Panc1 (cell line): ENCODE measurements around the gene IGF2BP1. TPM values are rescaled to one million over a fixed set of nuclear protein-coding genes. Genes with fewer than 3 reads are reported as not detected.

Experiments used
- ATAC-seq: fragments of 200-7000 bp; cut with Tn5 transposase; 2 replicates; pipeline ENCODE4 v1.9.1; 2020; ENCODE audit warnings: mild to moderate bottlenecking, moderate library complexity
- BruUV-seq: library from RNA; stranded (reverse); fragments of 400-500 nt; replicated peaks from 2 replicates; lab custom pipeline; 2021; lab: Mats Ljungman, UMichigan
- CTCF ChIA-PET: fragments of 300-600 bp; sonication (Branson Sonifier 250); formaldehyde crosslinking; loops from one replicate; lab custom pipeline; 2022; ENCODE audit warnings: antibody characterized with exemption; lab: Charles Lee
- POLR2A ChIA-PET: fragments of 300-600 bp; sonication (Branson Sonifier 250); formaldehyde crosslinking; loops from one replicate; lab custom pipeline; 2022; ENCODE audit warnings: antibody characterized with exemption; lab: Charles Lee
- DNase-seq: peaks from one replicate; pipeline ENCODE4 v3.0.0-alpha.2; 2010; ENCODE audit warnings: low read depth, low spot score
- H3K27ac ChIP-seq: 2 replicates; pipeline ENCODE4 v1.5.1; 2011; ENCODE audit warnings: mild to moderate bottlenecking, low read length, inconsistent platforms
- H3K27me3 ChIP-seq: fragments of 200-500 bp; sonication (Bioruptor generic); 2 replicates; pipeline ENCODE4 v1.6.0; 2014; ENCODE audit warnings: low read length, inconsistent platforms; ENCODE audit not compliant: control insufficient read depth, insufficient read depth
- H3K36me3 ChIP-seq: fragments of 200-500 bp; sonication (Bioruptor generic); 2 replicates; pipeline ENCODE4 v1.5.1; 2014; ENCODE audit warnings: inconsistent platforms, mild to moderate bottlenecking, low read length, moderate library complexity; ENCODE audit not compliant: control insufficient read depth, insufficient read depth
- H3K4me1 ChIP-seq: 2 replicates; pipeline ENCODE4 v1.5.1; 2011; ENCODE audit warnings: inconsistent platforms, mild to moderate bottlenecking, low read length, moderate library complexity; ENCODE audit not compliant: control insufficient read depth, insufficient read depth
- H3K4me3 ChIP-seq, 2 experiments: 2 replicates each; pipeline ENCODE4 v1.5.1; 2011 to 2012; ENCODE audit warnings: low read depth in 2 of 2, low read length in 2 of 2, mild to moderate bottlenecking in 2 of 2, inconsistent platforms in 1 of 2, moderate library complexity in 1 of 2
- H3K9me3 ChIP-seq: fragments of 200-500 bp; sonication (Bioruptor generic); 2 replicates; pipeline ENCODE4 v1.5.1; 2014; ENCODE audit warnings: low read depth, mild to moderate bottlenecking, inconsistent platforms, low read length, moderate library complexity; ENCODE audit not compliant: control insufficient read depth, insufficient read depth
- CTCF ChIP-seq: fragments of 450-650 bp; IDR thresholded peaks from 2 replicates; pipeline ENCODE4 v1.5.1; 2017; ENCODE audit warnings: mild to moderate bottlenecking
- POLR2AphosphoS5 ChIP-seq: IDR thresholded peaks from 2 replicates; pipeline ENCODE4 v1.6.1; 2012; ENCODE audit warnings: mild to moderate bottlenecking, low read depth, low read length, moderate library complexity
- REST ChIP-seq, 2 experiments: IDR thresholded peaks; 2 replicates each; pipeline ENCODE4 v1.6.1; 2011 to 2012; ENCODE audit warnings: low read depth in 2 of 2, control low read depth in 1 of 2, low read length in 1 of 2, mild to moderate bottlenecking in 1 of 2, moderate library complexity in 1 of 2; ENCODE audit not compliant: insufficient read depth in 1 of 2
- SIN3A ChIP-seq: IDR thresholded peaks from 2 replicates; pipeline ENCODE4 v1.6.1; 2012; ENCODE audit warnings: low read depth, mild to moderate bottlenecking, low read length, moderate library complexity, borderline replicate concordance; ENCODE audit not compliant: insufficient read depth
- TCF7L2 ChIP-seq: IDR thresholded peaks from 2 replicates; pipeline ENCODE4 v1.6.1; 2011; ENCODE audit warnings: mild to moderate bottlenecking, low read depth, low read length, inconsistent platforms
- in situ Hi-C: cut with HindIII; loops from 2 replicates; pipeline ENCODE4 v1.10.0; 2016; ENCODE audit warnings: low sequenced_read_pairs, low pct_unique_long_range_greater_than_20kb
- intact Hi-C: fragments of 100-400 bp; cut with micrococcal nuclease; formaldehyde crosslinking; loops from one replicate; pipeline ENCODE4 v1.10.0; 2022; ENCODE audit not compliant: unreplicated experiment
- total RNA-seq: library from RNA; stranded (reverse); gene quantifications from one replicate; pipeline ENCODE4 v1.2.1, GENCODE V29; 2021; ENCODE audit not compliant: unreplicated experiment

Gene IGF2BP1
- total RNA-seq, 1 experiment from 2014 or later: 109 TPM

GRCh38 chr17:48995974-48996721 is 1.0 kb upstream of the IGF2BP1 start:
- Histone ChIP-seq H3K9me3 (no peaks in the 10 kb centered on the region), H3K4me3 (peak overlapping the region; percentile 70 to 80), H3K36me3 (no peaks in the 10 kb centered on the region), H3K27me3 (no peaks in the 10 kb centered on the region), H3K27ac (peak overlapping the region; percentile 97), H3K4me1 (peaks cover 51% of the 10 kb centered on the region)
- ATAC-seq (peak; percentile 82), DNase-seq (no peak)
- TF ChIP-seq SIN3A (no peak; the same call in 1 of the 2 replicates), POLR2AphosphoS5 (peak; percentile 83), TCF7L2 (no peak), REST (IDR thresholded peaks at IDR 0.05; ENCODE audit: insufficient read depth in 1 of 2, low read depth in 2 of 2, low read length in 1 of 2) (no peak), CTCF (no peak)
- in situ Hi-C loops (no loop called here), intact Hi-C loops (loop anchor here (5.0 kb wide), 1 partner anchor 44 kb away; no protein-coding TSS in a partner anchor)
- POLR2A ChIA-PET: interaction anchor here (0.6 to 2.0 kb wide), 7 partner anchors 10 to 279 kb away, joined by 3 to 5 read pairs (median 3); no protein-coding TSS in a partner anchor
- CTCF ChIA-PET: interaction anchor here (0.8 kb wide), 1 partner anchor 10 kb away, joined by 9 read pairs; no protein-coding TSS in a partner anchor
- no TSS peak for BruUV-seq

GRCh38 chr17:48996722-48997102 is 473 bp upstream of the IGF2BP1 start:
- no peak; the same call in 1 of the 2 replicates for TF ChIP-seq POLR2AphosphoS5
- no peak for TF ChIP-seq CTCF
- 0 out of 4 replicates have a peak, but pooled peaks of 1 of the 2 experiments have one; percentile 32 for TF ChIP-seq REST (IDR thresholded peaks at IDR 0.05; ENCODE audit: insufficient read depth in 1 of 2, low read depth in 2 of 2, low read length in 1 of 2)
- no peak for DNase-seq
- H3K9me3 ChIP-seq: no peaks in the 10 kb centered on the region
- peak overlapping the region; percentile 70 to 80 for H3K4me3 ChIP-seq
- intact Hi-C loops (loop anchor here (5.0 kb wide), 1 partner anchor 44 kb away; no protein-coding TSS in a partner anchor), in situ Hi-C loops (no loop called here)
- ATAC-seq: peak; percentile 19
- H3K27me3 ChIP-seq: no peaks in the 10 kb centered on the region; the same call in 1 of the 2 replicates
- CTCF ChIA-PET: interaction anchor here (0.7 to 0.8 kb wide), 2 partner anchors 9 to 42 kb away, joined by 3 to 9 read pairs; no protein-coding TSS in a partner anchor
- POLR2A ChIA-PET: interaction anchor here (0.6 to 2.0 kb wide), 7 partner anchors 9 to 280 kb away, joined by 3 to 5 read pairs (median 3); no protein-coding TSS in a partner anchor
- peak overlapping the region; percentile 97 for H3K27ac ChIP-seq
- no TSS peak for BruUV-seq
- peaks cover 56% of the 10 kb centered on the region for H3K4me1 ChIP-seq
- H3K36me3 ChIP-seq: no peaks in the 10 kb centered on the region; the same call in 1 of the 2 replicates
